ENCODE results near the gene RAMP3.

RAMP3 gene

DNA sequence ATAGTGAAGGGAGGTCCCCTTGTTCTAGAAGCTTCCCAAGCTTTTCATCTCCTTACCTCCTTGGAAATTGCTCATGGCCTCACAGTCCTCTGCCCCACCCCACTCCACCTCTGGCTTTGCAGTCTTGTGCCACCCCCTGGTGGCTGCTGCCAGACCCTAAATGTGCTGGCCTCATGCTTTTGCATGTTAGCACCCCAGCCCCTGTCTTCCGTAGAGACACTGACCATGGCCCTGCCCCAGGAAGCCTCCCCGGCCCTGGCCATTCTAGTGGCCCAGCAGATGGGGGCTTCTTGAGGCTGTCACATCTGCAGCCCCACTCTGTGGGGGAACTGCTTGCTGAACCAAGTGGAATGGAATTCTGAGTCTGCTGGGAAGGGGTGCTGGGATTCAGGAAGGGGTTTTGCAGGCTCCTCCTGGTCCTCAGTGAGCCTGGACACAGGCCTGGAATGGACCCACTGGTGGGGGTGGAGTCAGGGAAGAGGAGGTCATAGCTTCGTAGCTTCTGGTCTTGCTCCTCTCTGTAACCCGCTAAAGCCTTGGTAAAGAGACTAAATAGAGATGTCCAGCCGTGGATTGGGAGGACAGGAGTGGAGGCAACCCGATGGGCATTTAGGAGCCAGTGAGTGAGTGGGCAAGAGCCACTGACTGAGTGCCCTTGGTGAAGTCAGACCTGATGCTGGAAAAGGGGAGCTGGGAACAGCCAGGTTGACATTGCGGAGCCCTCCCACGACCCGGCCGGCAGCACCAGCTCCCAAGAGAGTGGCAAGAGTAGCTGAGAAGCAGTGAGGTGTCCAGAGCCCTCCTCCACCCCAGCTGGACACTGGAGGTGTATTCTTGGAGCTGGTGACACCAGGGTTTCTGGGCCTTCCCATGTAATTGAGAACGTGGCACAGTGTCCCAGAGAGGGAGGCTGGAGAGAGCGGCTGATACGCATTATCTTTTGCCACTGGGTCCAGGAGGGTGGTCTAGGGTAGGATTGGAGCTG, 20.9 kb downstream of the RAMP3 start:
- no peak for DNase-seq (ENCODE audit: low read depth in 4 of 4, low spot score in 1 of 4)

DNA sequence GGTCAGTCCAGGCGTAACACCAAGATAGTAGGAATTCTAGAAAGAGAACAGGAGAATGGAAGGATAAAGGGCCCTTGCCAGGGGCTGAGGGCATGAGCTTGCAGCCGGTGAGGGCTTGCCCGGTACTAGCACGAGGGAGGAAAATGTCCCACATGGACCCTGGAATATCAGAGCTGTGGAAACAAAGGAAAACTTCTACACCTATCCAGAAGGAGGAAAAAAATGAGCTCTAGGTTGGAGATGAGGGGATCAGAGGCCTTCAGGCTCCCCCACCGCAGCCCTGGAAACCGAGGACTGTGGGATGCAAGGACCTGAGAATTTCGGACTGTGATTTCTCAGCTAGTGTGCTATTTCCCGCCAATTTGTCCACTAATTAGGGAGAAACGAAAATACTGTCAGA, 22.1 kb downstream of the RAMP3 start:
- no peak for DNase-seq (ENCODE audit: low read depth in 4 of 4, low spot score in 1 of 4)

DNA sequence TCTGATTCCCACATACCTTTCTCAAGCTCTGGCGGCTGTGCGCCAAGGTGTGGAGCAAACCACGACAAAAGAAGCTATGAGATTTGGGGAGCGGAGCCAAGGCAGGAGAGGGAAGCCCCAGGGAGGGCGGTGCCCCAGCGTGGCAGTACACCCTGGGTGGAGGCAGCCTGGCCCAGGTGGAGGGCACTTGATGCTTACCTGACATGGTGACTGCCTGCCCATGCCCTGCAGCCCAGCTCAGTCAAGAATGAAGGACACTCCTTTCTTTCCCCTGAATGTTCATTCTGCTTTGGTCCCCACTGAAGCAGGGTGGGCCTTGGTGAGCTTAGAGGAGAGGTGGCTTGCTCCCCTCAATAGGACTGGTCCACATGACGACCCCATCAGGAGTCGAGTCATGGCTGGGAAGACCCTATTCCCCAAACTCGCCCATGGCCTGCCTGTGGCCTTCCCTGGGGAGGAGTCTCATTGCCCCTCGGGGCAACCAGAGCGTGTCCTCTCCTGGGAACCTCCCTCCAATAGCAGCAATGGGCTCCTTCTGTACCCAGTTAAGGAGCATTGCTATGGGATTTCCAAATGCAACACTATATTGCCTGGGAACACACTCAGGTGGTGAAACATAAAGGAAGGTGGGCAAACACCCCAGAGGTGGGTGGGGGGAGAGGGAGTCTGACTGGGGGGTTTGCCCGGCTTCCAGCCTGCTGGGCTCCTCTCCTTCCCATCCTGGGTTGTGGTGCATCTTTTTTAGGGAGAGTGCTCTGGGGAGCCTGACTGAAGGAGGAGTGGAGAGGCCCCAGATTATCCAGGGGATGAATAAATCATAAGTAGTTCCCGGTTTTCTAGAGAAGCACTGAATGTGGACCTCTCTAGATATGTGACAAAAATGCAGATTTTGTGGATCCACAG, 22.7 kb downstream of the RAMP3 start:
- DNase-seq (ENCODE audit: low read depth in 4 of 4, low spot score in 1 of 4) = no peak

DNA sequence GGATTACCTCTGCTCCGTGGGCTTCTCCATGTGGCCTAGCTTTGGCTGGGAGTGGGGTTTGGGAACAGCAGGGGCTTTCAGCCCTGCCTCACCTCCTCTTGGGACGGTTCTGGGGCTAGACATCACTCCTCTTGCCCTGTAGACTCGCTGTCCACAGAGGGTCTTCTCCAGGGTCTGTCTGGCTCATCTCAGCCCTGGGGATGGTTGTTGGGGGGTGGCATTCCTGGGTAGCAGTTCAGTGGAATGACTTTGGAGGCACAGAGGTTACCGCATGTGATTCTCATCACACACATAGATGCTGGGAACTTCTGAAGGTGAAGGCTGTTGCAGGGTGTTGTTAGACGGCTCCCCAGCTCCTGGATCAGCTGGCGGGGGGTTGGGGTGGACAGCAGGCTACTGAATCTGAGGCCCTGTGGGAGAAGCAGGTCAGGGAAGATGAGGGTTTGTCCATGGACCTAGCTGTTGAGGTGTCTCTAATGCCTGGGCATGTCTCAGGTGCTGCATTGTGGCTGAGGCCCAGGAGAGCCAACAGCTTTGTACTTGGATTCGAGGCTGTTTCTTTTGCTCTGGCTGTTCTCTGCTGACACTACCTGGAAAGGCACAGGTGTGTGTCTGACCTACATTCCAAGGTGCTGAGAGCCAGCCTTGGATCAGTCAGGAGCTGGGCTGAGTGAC, 23.8 kb downstream of the RAMP3 start:
- DNase-seq (ENCODE audit: low read depth in 4 of 4, low spot score in 1 of 4) = no peak

DNA sequence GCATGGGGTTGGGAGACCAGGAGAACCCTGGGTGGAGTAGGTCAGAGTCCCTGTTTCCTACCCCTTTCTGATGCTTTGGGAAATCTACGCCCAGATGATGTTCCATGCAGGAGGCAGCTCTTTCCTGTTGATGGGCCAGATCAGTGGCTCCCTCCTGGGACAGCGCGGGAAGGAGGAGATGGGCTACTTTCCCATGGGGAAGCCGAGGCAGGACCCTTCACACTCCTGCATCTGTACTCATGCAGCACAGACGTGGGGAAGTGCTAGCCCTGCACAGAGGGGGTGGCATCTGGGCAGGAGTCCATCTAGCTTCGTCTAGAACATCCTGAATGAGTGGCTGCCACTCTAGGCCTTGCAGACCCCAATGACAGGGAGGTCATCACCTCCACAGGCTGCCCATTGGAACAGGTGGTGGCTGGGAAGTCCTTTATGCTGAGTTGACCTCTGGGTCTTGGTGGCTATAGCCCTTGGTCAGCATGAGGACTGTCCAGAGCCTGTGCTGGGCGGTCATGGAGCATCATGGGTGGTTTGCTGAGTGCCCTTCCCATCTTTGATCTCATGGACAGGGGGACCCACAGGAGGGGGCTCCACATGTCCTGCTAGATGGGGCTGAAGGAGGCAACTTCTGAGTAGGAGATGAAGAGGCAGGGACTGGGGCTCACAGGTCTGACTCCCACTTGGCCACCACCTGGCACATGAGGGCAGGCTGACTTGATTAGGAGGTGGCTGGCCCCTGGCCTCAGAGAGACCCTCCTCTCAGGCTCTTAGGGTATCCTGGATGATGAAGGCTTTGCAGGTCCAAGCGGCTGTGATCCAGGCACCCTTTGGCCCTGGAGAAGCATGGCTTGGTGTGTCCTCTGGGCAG, 24.6 kb downstream of the RAMP3 start:
- no peak for DNase-seq (ENCODE audit: low read depth in 4 of 4, low spot score in 1 of 4)

DNA sequence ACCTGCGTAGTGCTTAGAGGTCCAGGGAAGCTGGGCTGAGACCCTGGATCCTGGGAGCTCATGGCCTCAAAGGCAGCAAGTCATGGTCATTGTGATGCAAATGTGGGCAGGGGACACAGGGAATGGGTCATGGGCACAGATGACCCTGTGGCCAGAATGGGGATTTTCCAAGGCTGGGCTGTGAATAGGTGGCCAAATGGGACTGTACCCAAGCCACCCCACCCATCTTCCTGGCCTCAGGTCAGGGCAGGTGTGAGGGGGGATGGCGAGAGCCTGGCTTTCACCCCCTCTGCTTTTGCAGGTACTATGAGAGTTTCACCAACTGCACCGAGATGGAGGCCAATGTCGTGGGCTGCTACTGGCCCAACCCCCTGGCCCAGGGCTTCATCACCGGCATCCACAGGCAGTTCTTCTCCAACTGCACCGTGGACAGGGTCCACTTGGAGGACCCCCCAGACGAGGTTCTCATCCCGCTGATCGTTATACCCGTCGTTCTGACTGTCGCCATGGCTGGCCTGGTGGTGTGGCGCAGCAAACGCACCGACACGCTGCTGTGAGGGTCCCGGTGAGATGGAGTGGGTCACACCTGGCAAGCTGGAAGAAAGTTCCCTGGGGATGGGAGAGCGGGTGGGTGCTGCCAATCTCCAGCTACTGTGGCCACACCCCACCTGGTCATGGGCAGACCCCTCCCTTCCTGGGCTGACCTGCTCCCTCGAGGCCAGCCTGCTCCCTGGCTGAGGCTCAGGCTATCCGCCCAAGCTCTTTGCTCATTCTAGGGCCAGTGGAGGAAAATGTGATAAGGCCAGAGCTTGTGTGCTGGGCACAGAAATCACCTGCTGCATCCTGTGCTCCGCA, 25.5 kb downstream of the RAMP3 start:
- no peak for DNase-seq (ENCODE audit: low read depth in 4 of 4, low spot score in 1 of 4)

DNA sequence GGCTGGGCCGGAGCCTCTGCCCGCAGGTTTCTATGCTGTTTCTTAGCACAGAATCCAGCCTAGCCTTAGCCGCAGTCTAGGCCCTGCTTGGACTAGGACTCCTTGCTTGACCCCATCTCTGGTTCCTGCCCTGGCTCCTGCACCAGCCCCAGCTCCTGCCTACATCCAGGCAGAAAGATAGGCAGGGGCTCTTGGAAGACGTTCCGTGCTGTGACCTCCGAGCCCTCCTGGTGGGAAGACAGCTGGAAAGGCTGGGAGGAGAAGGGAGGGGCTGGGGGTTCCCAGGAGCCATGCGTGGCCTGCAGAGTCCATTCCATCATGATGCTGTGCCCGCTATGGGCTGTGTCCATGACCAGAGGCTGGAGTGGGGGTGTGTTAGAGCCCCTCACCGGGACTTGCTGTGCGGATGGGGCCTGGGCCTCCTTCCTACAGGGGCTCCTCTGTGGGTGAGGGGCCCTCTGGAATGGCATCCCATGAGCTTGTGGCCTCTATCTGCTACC, 26.2 kb downstream of the RAMP3 start:
- no peak for DNase-seq (ENCODE audit: low read depth in 4 of 4, low spot score in 1 of 4)

DNA sequence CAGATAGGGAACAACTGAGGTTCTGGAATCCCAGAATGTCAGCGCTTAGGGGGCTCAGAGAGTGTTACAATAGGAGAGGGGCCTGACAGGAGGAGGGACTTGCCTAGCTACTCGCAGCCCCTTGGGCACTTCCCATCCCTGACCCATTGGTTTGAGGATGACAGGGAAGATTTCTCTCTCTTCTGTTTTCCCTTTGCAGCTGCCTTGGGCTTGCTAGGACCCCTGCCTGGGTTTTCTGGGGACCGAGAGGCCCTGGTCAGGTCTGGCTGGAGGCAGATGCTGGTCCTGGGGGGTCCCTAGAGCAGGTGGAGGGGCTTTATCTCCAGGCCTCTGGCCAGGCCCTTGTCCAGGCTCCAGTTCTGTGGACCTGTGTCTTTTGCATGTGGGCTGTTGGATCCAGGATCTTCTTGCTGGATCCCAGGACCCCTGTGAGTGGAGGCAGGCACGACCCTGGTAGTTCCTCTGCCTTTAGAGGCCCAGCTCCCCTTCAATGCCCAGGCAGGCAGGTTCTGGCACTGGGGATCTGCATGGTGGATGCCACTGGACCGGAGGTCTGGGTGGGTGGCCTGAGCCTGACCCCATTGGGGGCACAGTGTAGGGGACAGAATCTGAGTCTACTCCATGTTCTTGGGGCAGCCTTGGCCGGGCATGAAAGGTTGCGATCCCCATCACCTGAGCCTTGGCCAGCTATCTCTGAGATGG, 26.9 kb downstream of the RAMP3 start:
- no peak for DNase-seq (ENCODE audit: low read depth in 4 of 4, low spot score in 1 of 4)

DNA sequence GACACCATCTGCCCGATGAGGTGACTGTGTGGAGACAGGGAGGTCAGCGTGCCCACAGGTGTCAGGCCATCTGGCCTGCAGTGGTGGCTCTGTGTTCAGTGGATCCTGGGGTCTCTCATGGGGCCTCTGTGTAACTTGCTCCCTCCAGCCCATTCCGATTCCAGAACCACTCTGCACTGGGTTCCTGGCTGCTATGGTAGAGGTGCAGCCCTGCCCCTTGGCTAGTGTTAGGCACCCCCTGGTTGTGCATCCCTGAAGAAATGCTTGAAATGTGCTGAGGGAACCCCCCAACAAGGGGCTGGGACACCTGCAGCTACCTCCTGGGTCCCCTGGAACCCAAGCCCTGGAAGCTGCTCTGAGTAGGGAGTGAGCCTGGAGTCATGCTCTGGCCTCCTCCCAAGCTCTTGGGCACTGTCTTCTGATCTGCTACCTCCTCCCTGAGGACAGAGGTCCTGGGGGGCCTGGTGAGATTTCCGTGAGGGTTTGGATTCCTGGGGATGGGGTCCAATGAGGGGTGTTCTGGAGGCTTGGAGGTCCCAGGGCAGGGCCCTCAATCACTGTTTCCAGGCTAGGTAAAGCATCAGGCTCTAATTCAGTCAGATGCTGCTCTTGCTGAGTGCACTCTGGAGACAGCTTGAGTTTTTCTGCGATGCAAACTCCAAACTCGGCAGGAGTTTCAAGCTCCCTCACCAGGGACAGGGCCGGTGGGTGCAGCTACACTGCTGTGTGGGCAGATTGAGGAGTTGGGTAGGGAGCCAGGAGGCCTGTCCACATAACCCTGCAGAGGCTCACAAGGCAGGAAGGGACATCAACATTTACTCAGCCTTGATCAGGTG, 27.7 kb downstream of the RAMP3 start:
- DNase-seq (ENCODE audit: low read depth in 4 of 4, low spot score in 1 of 4) = no peak

DNA sequence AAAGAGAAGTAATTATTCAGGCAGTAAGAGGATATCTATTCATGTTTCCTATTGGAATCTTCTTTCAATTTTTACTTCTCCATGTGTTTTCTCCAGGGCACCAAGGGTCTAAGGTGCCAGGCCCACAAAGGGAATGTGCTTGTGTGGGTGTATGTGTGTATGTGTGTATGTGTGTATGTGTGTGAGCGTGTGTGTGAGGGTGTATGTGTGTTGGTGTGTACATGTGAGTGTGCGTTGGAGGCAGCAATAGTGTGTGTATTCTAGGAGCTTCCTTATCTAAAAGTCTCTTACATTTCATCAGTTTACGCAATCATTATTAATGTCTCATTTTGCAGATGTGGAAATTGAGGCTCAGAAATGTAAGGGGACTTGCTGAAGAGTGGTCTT, 28.3 kb downstream of the RAMP3 start:
- no peak for DNase-seq (ENCODE audit: low read depth in 4 of 4, low spot score in 1 of 4)

DNA sequence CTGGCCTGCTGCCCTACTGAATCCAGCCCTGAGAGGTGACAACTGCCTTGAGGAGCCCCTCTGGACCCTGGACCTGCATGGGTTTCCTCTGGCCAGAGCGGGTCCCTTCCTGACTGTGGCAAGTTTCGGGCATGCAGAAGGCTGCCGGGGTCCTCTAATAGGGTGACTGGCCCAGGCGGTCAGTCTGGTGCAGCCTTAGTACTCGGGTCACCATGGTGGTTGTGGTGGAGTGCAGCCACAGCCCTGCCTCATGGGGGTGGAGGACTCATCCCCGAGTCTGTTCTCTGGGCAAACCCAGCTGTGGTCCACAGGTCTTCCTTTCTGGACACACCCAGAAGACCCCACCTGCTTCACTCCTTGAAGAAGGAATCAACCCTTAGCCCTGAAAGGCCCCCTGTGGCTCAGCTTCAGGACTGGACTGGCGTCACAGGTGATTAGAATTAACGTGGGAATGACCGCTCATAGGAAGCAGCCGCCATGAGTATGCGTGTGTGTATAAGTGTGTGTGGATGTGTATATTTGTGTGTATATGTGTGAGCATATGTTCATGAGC, 28.7 kb downstream of the RAMP3 start:
- no peak for DNase-seq (ENCODE audit: low read depth in 4 of 4, low spot score in 1 of 4)

DNA sequence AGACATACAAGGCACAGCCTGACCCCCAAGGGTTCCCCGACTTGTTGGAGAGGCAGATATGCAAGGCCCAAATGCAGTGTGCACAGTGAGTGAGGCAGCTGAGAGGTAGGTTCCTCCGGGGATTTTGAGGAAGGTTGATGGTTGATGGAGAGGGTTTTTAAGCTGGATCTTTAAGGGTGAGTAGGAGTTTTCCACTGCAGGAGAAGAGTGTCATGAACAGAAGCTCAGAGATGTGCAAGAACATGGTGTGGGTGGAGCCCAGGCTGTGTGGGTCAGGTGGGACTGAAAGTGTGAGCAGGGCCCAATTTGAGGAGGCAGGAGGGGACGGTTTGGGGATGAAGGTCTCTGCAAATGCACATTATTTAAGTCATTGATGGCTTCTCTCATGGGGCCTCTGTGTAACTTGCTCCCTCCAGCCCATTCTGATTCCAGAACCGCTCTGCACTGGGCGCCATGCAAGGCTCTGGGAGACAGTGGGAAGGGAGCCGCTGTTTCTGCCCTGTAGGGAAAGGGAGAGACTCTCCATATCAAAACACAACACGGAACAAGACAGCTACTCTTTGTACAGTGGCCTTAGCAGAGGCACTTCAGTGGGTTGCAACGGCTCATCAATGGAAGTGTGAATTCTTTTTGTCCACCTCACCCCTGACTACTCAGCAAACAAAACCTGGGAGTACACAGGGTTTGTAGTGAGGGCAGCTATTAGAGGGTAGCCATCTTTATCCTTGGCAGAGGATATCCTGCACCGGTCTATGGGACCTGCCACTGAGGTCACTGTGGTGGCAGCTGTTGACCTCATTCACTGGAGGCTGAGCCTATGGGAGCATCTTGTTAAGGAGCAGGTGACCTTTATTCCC, 29.7 kb downstream of the RAMP3 start:
- DNase-seq (ENCODE audit: low read depth in 4 of 4, low spot score in 1 of 4) = no peak

DNA sequence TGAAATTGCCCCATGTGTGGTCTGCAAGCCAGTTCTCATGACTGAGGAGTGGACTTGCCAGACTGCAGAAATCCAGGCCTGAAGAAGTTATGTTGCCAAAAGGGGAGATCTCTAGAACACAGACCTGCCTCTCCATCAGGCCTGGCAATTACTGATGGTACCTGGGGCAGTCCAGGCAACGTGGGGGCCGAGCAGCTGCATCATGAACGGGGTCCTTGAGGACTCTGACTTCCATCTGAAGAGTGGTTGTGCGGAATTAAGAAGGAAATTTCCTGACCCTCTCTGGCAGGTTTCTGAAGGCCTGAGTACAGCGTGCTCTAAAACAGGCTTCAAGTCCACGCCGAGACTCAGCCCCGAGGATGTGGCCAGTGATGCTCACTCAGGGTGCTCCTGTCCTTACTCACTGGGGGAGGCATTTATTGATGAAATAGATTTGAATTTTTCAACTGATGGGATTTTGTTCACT, 30.4 kb downstream of the RAMP3 start:
- DNase-seq (ENCODE audit: low read depth in 4 of 4, low spot score in 1 of 4) = no peak

DNA sequence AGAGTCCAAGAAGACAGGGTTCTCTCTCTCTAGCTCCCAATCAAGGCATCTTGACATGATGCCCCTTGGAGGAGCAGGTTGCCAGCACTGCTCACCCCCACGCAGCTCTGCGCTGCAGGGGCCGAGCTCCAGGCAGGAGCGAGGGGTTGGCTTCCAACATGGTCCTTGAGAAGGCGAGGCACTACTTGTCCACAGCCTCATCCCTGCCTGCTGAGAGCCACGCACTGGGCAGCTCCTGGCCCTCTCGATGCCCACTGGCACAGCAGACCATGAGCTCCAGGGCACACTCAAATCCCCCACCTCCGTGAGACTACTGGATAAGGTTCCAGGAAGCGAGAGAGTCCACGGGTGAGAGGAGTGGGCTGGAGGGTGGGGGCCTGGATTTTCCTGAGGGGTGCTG, 31.1 kb downstream of the RAMP3 start:
- no peak for DNase-seq (ENCODE audit: low read depth in 4 of 4, low spot score in 1 of 4)

DNA sequence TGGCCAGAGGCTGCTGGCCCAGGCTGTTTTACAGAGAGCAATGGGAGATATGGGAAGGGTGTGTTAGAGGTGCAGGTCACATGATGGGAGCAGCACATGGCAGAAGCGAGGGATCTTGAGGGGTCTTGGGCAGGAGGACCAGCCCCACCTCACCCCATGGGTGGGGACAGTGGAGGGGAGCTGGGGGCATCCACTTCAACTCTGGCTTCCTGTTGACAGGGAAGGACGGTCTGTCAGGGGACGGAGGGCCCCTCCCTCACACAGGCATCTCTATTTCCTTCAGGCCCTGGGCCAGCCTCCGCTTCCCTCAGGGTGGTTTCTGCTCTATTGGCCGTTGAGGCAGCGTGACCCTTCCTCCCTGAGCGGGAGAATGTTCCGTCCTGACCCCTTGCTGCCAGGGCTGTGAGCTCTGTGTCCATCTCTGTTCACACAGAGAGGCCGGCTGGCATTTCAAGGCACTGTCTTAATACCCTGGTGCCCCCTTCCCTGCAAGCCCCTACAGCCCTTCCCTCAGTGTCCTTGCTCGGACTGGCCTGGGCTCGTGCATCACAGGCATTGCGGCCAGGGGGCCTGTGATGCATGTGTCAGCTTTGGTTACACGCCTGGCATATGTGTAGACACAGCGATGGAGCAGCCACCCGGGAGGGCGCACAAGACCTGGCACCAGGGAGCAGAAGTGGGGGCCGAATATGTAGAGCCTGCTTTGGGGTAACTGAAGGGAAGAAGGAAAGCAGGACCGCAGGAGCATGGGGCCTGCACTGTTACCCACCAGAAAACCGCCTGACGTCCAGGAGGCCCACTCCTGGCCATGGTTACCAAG, 31.8 kb downstream of the RAMP3 start:
- DNase-seq (ENCODE audit: low read depth in 4 of 4, low spot score in 1 of 4) = no peak

All from stimulated activated CD4-positive, alpha-beta T cell treated with anti-CD3 and anti-CD28 coated beads, Interleukin-1b, Interleukin-23, amount 100 ng/mL, for 24 hours (primary cell).